ENCODE data around the gene BRF1.
"Not testable (repeated sequence)": the region's sequence is repeated elsewhere in the genome, so short reads cannot be mapped to it uniquely, and the experiment has no call there.

The BRF1 gene

GRCh38 chr14:105333613-105334364 is 33.0 kb upstream of the BRF1 start:
- no peak for DNase-seq (ENCODE audit: low read depth in 2 of 2, low spot score in 1 of 2)

GRCh38 chr14:105333020-105333490 is 32.3 kb upstream of the BRF1 start:
- no peak for DNase-seq (ENCODE audit: low read depth in 2 of 2, low spot score in 1 of 2)

DNA sequence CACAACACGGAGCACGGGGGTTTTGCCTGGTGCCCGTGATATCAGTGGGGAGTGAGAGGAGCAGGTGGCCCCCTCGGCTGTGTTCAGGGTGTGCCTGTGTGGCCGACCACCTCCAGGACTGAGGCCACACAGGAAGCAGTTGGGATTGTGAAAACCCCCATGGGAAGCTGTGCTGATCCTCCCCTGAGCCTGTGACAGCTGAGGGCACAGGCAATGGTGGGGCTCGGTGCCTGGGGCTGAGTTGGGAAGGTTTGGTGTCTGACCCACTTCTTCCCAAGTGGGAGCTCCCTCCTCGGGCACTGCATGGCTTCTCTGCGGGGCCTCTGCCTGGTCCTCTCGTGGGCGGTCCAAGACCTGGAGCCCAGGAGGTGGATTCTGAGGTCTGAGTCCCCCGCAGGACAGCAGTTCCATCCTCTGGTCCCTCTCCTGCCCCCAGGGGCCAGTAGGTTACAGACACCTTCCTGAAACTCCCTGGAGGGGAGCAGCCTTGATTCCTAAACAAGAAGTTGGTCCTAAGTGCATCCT is 31.6 kb upstream of the BRF1 start:
- DNase-seq (ENCODE audit: low read depth in 2 of 2, low spot score in 1 of 2): no peak

GRCh38 chr14:105331575-105332349 is 31.0 kb upstream of the BRF1 start:
- DNase-seq (ENCODE audit: low read depth in 2 of 2, low spot score in 1 of 2): no peak

- no peak for DNase-seq (ENCODE audit: low read depth in 2 of 2, low spot score in 1 of 2)
Measured at GRCh38 chr14:105330491-105330895, 29.7 kb upstream of the BRF1 start.

- DNase-seq (ENCODE audit: low read depth in 2 of 2, low spot score in 1 of 2): no peak
Measured at GRCh38 chr14:105329411-105330150, 28.8 kb upstream of the BRF1 start.

GRCh38 chr14:105328678-105329390 is 28.0 kb upstream of the BRF1 start:
- DNase-seq (ENCODE audit: low read depth in 2 of 2, low spot score in 1 of 2): no peak

DNA sequence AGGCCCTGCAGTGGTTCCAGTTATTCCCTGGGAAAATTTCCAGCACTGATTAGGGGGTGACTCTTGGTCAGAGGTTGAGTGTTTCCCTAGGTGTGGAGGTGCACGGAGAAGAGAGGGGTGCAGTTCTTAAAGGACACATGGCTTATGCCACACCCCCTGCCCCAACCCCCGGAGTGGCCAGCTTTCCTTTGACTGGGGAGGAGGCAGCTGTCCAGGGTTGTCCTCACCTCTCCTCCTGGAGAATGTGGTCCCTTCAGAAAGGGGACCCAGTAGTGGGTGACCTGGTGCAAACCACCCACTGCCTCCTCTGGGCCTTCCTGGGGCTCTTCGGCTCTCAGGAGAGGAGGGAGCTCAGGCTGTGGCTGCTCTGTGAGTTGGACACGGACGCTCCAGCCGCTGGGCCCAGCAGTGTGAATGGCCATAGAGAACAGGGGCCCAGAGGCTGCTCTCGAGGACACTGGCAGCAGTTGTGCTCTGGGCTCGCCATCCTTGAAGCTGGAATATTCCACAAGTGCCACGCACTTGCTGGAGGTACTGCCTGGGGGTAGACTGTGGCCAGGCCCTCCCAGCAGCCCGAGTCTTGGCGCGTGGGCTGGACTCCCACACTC is 27.4 kb upstream of the BRF1 start:
- no peak for DNase-seq (ENCODE audit: low read depth in 2 of 2, low spot score in 1 of 2)

- not testable (repeated sequence) for DNase-seq (ENCODE audit: low read depth in 2 of 2, low spot score in 1 of 2)
Measured at GRCh38 chr14:105327695-105328045, 26.9 kb upstream of the BRF1 start.

- no peak for DNase-seq (ENCODE audit: low read depth in 2 of 2, low spot score in 1 of 2)
Measured at GRCh38 chr14:105326891-105327694, 26.3 kb upstream of the BRF1 start.

DNA sequence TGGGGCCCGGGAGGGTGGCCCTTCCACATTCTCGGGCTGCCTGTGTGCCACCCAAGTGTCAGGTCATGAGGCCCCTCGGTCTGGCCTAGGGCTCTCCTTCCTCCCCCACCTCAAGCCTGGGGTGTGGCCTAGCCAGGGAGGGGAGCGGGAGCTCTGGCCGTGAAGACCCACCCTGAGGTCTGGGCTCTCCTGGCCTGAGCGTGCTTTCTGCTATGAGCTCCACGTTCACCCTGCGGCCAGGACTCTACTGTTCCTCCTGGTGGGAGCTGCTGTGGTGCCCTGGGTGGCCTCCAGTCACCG is 25.7 kb upstream of the BRF1 start:
- no peak for DNase-seq (ENCODE audit: low read depth in 2 of 2, low spot score in 1 of 2)

GRCh38 chr14:105325716-105326567 is 25.1 kb upstream of the BRF1 start:
- DNase-seq (ENCODE audit: low read depth in 2 of 2, low spot score in 1 of 2): no peak

DNA sequence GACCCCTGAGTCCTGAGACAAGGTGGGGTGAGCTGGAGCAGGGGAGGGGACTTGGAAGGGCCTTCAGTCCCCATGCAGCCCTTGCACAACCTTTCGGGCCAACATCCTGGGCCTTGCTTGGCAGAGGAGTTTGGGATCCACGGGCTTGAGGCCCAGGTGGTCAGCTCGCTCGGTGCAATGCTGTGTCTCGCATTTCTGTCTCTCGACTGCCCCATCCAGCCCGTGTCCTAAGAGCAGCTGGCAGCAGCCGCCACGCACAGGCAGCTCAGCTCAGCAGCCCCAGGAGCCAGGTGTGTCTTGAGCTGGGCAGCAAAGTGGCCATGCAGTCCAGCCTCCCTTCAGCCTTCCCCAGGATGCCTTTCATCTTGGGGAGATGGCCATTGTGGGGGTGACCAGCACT is 24.5 kb upstream of the BRF1 start:
- DNase-seq (ENCODE audit: low read depth in 2 of 2, low spot score in 1 of 2): no peak

GRCh38 chr14:105324871-105325270 is 24.1 kb upstream of the BRF1 start:
- DNase-seq (ENCODE audit: low read depth in 2 of 2, low spot score in 1 of 2): no peak

DNA sequence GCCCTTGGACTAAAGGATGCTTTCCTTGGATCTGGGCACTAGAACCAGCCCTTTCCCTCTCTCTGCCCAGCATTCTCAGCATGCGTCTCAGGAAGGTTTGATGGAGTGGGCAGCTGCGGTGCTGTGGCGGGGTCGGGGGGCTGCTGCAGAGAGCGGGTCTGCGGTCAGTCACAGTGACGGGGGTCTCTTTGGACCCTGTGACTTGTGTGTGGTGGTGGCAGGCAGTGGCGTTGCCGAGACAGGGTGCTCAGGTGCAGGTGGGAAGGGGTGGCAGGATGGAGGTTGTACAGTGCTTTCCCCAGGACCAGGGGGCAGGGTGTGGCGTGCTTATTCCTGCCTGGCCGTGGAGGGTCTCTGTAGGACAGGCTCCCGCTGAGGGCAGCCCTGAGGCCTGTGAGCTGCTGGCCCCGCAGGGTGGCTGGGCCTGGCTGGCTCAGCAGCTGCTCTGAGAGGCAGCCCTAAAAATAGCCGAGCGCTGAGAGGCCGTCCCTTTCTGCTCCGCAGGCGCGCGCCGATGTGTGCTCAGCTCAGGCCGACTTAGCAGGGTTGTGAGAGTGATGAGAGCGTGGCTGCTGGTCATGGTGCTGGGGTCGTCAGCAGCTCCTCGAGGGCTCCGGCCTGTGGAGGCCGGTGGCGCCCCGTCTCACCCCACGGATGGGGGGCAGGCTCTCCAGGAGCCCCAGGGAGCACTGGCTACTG is 23.4 kb upstream of the BRF1 start:
- no peak for DNase-seq (ENCODE audit: low read depth in 2 of 2, low spot score in 1 of 2)

- DNase-seq (ENCODE audit: low read depth in 2 of 2, low spot score in 1 of 2): no peak
Measured at GRCh38 chr14:105323663-105324062, 22.9 kb upstream of the BRF1 start.

GRCh38 chr14:105322791-105323556 is 22.2 kb upstream of the BRF1 start:
- no peak for DNase-seq (ENCODE audit: low read depth in 2 of 2, low spot score in 1 of 2)

- DNase-seq (ENCODE audit: low read depth in 2 of 2, low spot score in 1 of 2): no peak
Measured at GRCh38 chr14:105317546-105317945, 16.7 kb upstream of the BRF1 start.
